ENCODE measurements around the gene MAOB. TPM values are rescaled to one million over a fixed set of nuclear protein-coding genes. Genes with fewer than 3 reads are reported as not detected.

Gene MAOB
- total and polyA plus RNA-seq, 2 experiments from 2014 or later: 0.09 TPM; not detected in 1

DNA sequence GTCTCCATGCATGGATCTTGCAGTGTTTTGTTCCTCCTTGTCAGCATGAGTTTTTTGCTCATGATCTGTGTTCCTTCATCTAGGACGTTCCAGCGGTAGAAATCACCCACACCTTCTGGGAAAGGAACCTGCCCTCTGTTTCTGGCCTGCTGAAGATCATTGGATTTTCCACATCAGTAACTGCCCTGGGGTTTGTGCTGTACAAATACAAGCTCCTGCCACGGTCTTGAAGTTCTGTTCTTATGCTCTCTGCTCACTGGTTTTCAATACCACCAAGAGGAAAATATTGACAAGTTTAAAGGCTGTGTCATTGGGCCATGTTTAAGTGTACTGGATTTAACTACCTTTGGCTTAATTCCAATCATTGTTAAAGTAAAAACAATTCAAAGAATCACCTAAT, 138.0 kb downstream of the MAOB start:
- DNase-seq: no peak
- Histone ChIP-seq H3K9me2 (ENCODE audit: insufficient read depth) (no peaks in the 10 kb centered on the region), H3K79me2 (ENCODE audit: insufficient read depth) (no peaks in the 10 kb centered on the region), H3K4me1 (ENCODE audit: insufficient read depth) (no peaks in the 10 kb centered on the region), H3K9ac (no peak overlapping the region), H4K20me1 (ENCODE audit: insufficient read depth) (no peaks in the 10 kb centered on the region), H2AFZ (no peak overlapping the region), H3K9me3 (ENCODE audit: low read depth) (no peaks in the 10 kb centered on the region), H3K27ac (no peak overlapping the region), H3K27me3 (replicated peaks; ENCODE audit: insufficient read depth) (no peaks in the 10 kb centered on the region), H3K36me3 (ENCODE audit: low read depth) (no peaks in the 10 kb centered on the region), H3K4me3 (no peak overlapping the region), H3F3A (ENCODE audit: insufficient read depth) (no peaks in the 10 kb centered on the region), H3K4me2 (ENCODE audit: unreplicated experiment) (no peak overlapping the region)
- WGBS, 2 experiments (ENCODE audit: low coverage in 1 of 2, low lambda C conversion rate in 2 of 2, missing lambda C conversion rate in 2 of 2): 83 to 94% methylated on average over 3 of the region's 3 CpGs
- no peak for TF ChIP-seq EZH2phosphoT487 (IDR thresholded peaks at IDR 0.05; ENCODE audit: insufficient read depth, low read depth)
- TF ChIP-seq EZH2 (IDR thresholded peaks at IDR 0.05; ENCODE audit: insufficient read depth, poor library complexity, severe bottlenecking): no peak
- in situ Hi-C loops (cut with MboI): no loop called here

DNA sequence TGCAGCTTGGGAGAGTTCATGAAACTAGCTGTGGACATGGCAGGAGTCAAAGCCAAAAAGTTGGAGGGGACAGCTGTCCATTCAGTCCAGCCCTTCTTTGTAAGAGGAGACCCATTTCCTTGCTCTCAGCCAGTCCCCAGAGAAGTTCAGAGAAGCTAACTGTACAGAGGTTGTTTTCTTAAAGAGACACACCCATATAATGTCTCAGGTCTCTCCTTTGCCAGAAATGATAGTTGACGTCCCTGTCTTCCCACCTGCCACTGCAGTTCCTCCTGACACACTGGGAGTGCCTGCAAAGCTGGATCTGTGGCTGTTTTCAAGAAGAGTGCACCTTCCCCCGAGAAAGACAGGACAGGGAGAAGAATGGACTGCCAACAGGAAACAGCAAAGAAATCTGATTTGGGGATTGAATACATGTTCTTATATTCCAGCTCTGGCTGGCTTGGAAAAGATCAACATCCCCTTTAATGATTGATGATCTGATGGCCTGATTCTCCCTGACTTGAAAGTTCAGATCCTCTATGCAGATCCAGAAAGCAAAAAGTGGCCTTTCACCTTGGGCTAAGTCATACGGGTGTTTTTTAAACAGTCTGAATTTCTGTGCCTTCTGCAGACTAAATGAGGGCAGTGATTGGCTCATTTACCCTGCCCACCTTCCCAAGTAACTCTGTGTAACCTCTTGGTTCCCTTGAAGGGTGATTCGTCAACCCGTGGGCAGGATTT, 139.0 kb downstream of the MAOB start:
- no peak overlapping the region for H3K27ac ChIP-seq
- H4K20me1 ChIP-seq (ENCODE audit: insufficient read depth): no peaks in the 10 kb centered on the region
- no peaks in the 10 kb centered on the region for H3F3A ChIP-seq (ENCODE audit: insufficient read depth)
- no peaks in the 10 kb centered on the region for H3K9me3 ChIP-seq (ENCODE audit: low read depth)
- in situ Hi-C loops (cut with MboI): no loop called here
- no peak overlapping the region for H3K9ac ChIP-seq
- H3K79me2 ChIP-seq (ENCODE audit: insufficient read depth): no peaks in the 10 kb centered on the region
- H3K36me3 ChIP-seq (ENCODE audit: low read depth): no peaks in the 10 kb centered on the region
- TF ChIP-seq EZH2phosphoT487 (IDR thresholded peaks at IDR 0.05; ENCODE audit: insufficient read depth, low read depth) (no peak), EZH2 (IDR thresholded peaks at IDR 0.05; ENCODE audit: insufficient read depth, poor library complexity, severe bottlenecking) (no peak)
- no peak overlapping the region for H3K4me3 ChIP-seq
- no peaks in the 10 kb centered on the region for H3K9me2 ChIP-seq (ENCODE audit: insufficient read depth)
- no peak for DNase-seq
- H3K27me3 ChIP-seq (replicated peaks; ENCODE audit: insufficient read depth): no peaks in the 10 kb centered on the region
- 45 to 59% methylated on average over 4 to 5 of the region's 5 CpGs for WGBS, 2 experiments (ENCODE audit: low coverage in 1 of 2, low lambda C conversion rate in 2 of 2, missing lambda C conversion rate in 2 of 2)
- H3K4me1 ChIP-seq (ENCODE audit: insufficient read depth): no peaks in the 10 kb centered on the region
- H2AFZ ChIP-seq: no peak overlapping the region
- no peak overlapping the region for H3K4me2 ChIP-seq (ENCODE audit: unreplicated experiment)

DNA sequence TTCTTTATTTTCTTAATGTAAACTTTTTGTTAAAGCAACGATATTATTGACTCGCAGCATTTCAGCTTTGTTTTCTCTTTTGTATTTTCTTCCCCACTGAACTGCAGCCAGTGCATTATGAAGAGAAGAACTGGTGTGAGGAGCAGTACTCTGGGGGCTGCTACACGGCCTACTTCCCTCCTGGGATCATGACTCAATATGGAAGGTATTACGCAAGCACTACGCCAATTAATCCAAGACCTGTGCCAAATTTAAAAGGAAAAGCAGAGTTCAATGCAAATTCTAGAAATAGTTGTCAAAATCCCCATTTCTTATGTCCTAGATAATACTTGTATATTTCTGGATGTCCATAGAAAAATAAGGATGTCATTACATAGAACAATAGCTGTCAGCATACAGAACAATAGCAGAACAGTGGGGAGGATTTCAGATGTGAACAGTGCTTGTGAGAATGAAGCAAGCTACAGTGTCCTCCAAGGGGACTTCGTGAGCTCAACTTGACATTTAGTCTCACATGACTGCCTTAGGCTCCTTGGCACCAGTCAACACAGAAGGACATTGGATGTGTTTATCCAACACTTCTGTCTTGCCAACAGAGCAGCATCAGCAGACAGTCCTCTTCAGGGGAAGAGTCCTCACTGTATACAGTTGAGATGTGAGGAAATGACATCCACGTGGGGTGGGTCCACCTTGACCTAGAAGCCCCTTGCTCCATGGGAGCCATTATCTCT, 140.2 kb downstream of the MAOB start:
- in situ Hi-C loops (cut with MboI): no loop called here
- WGBS, 2 experiments (ENCODE audit: low coverage in 1 of 2, low lambda C conversion rate in 2 of 2, missing lambda C conversion rate in 2 of 2): 2 to 3% methylated on average over 6 to 7 of the region's 7 CpGs
- no peaks in the 10 kb centered on the region for H3K9me2 ChIP-seq (ENCODE audit: insufficient read depth)
- no peaks in the 10 kb centered on the region for H3K9me3 ChIP-seq (ENCODE audit: low read depth)
- H2AFZ ChIP-seq: no peak overlapping the region
- H3K9ac ChIP-seq: no peak overlapping the region
- no peak for TF ChIP-seq EZH2 (IDR thresholded peaks at IDR 0.05; ENCODE audit: insufficient read depth, poor library complexity, severe bottlenecking)
- TF ChIP-seq EZH2phosphoT487 (IDR thresholded peaks at IDR 0.05; ENCODE audit: insufficient read depth, low read depth): no peak
- no peak overlapping the region for H3K27ac ChIP-seq
- H4K20me1 ChIP-seq (ENCODE audit: insufficient read depth): no peaks in the 10 kb centered on the region
- H3K27me3 ChIP-seq (replicated peaks; ENCODE audit: insufficient read depth): no peaks in the 10 kb centered on the region
- no peaks in the 10 kb centered on the region for H3K79me2 ChIP-seq (ENCODE audit: insufficient read depth)
- no peaks in the 10 kb centered on the region for H3K36me3 ChIP-seq (ENCODE audit: low read depth)
- no peak overlapping the region for H3K4me2 ChIP-seq (ENCODE audit: unreplicated experiment)
- no peaks in the 10 kb centered on the region for H3F3A ChIP-seq (ENCODE audit: insufficient read depth)
- peak; percentile 50 for DNase-seq
- H3K4me1 ChIP-seq (ENCODE audit: insufficient read depth): no peaks in the 10 kb centered on the region
- H3K4me3 ChIP-seq: no peak overlapping the region

DNA sequence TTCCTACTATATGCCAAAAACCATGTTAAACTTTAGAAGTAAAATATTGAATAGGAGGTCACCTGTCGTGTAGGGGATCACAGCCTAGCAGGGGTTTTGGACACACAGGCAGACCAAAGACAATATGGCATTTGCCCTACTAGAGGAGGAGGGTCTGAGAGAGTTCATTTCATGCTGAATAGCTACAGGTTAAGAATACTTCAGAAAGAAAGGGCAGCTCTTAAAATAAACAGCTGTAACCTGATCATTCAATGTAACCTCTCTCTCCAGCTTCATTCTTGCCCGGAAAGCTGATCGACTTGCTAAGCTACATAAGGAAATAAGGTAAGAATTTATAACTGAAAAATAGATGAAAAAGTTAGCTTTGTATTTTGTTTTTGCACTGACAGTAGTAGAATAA, 146.3 kb downstream of the MAOB start:
- Histone ChIP-seq H3K36me3 (ENCODE audit: low read depth) (no peaks in the 10 kb centered on the region), H4K20me1 (ENCODE audit: insufficient read depth) (no peaks in the 10 kb centered on the region), H3K27ac (no peak overlapping the region), H3K4me3 (no peak overlapping the region), H3K9me3 (ENCODE audit: low read depth) (no peaks in the 10 kb centered on the region), H3F3A (ENCODE audit: insufficient read depth) (no peaks in the 10 kb centered on the region), H2AFZ (no peak overlapping the region), H3K4me1 (ENCODE audit: insufficient read depth) (no peaks in the 10 kb centered on the region), H3K4me2 (ENCODE audit: unreplicated experiment) (no peak overlapping the region), H3K9ac (no peak overlapping the region), H3K27me3 (replicated peaks; ENCODE audit: insufficient read depth) (no peaks in the 10 kb centered on the region), H3K79me2 (ENCODE audit: insufficient read depth) (no peaks in the 10 kb centered on the region), H3K9me2 (ENCODE audit: insufficient read depth) (no peaks in the 10 kb centered on the region)
- in situ Hi-C loops (cut with MboI): no loop called here
- WGBS, 2 experiments (ENCODE audit: low coverage in 1 of 2, low lambda C conversion rate in 2 of 2, missing lambda C conversion rate in 2 of 2): 25 to 29% methylated on average over 3 of the region's 3 CpGs
- no peak for TF ChIP-seq EZH2 (IDR thresholded peaks at IDR 0.05; ENCODE audit: insufficient read depth, poor library complexity, severe bottlenecking)
- TF ChIP-seq EZH2phosphoT487 (IDR thresholded peaks at IDR 0.05; ENCODE audit: insufficient read depth, low read depth): no peak
- DNase-seq: no peak
